Measurements from ENCODE around the gene CDCA8.

The CDCA8 gene

DNA sequence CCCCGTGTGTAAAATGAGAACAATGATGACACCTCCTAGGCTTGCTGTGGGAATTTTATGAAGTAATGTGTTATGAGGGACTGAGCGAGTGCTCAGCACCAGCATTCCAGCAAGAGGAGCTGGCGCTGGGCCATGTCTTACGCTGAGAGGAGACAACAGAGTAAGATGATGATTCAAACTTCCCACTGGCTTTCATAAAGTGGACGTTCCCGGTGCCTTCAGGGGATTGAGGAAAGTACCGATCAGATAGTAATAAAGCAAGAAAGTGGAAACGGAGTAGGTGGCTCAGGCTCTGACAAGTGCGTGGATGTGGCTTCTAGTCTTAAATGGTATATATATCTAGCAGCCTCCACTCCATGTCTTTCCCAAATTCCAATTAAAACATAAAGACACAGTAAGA lies 48.8 kb downstream of the CDCA8 start:
- no peak for DNase-seq

GRCh38 chr1:37741662-37742061 lies 49.3 kb downstream of the CDCA8 start:
- DNase-seq, result no peak

DNA sequence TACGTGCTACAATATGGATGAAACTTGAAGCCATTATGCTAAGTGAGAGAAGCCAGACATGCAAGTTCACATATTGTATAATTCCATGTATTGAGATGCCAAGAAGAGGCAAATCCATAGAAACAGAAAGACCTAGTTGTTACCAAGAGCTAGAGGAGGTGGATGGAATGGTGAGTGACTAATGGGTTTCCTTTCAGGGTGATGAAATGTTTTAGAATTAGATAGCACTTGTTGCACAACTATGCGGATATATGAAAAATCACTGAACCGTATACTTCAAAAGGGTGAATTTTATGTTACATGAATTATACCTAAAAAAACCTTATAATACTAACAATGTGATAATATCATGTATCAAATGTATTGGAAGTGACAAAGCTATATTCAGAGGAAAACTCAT lies 54.5 kb downstream of the CDCA8 start:
- DNase-seq, result no peak

DNA sequence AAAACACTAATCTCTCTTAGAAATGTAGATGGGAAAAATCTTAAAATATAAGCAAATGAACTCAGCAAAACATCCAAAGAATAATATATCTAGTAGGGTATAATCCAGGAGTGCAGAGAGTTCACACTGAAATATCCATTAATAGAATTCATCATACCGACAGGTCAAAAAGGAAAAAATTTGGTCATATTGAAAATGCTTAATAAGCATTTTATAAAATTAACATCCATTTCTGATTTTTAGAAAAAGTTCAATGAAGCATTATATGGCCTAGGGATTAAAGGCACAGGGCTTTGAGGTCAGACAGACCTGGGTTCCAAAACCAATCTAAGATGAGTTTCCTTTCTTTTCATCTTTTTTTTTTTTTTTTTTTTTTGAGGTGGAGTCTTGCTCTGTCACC lies 56.2 kb downstream of the CDCA8 start:
- DNase-seq, result no peak

GRCh38 chr1:37752213-37752582 lies 59.9 kb downstream of the CDCA8 start:
- DNase-seq, result no peak

DNA sequence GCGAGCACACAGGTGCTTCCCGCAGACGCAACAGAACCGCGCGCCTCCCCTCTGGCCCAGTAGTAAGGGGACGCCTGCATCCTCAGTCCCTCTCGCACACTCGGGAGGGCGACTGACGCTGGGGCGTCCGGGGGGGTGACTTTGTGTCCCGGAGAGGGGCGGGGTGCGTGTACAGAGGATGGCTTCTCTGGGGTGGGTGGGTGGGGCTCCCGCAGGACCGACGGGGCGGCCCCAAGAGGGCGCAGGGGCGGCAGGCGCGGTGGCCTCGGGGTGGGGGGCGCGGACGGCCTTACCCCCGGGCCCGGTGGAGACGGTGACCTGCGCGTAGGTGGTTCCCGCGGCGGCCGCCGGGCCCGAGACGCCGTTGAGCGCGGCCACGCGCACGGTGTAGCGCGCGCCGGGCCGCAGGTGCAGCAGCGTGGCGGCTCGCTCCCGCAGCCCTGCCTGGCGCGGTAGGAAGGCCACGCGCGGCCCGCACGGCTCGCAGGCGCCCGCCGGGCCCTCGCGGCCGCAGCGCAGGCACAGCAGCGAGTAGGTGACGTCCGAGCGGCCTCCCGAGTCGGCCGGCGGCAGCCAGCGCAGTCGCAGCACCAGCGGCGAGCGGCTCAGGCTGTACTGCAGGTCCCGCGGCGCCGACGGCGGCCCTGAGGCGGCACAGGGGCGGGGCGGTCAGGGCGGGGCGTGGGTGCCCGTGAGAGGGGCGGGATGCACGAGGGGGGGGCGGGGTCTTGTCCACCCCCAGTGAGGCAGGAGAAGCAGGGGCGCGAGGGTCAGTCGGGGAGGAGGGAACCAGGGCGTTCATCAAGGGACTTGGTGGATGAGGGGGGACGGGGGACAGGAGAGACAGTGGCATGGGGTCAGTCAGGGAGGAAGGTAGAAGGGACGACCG lies 60.5 kb downstream of the CDCA8 start:
- peak in 1 of 2 experiments; percentile 17 for DNase-seq

DNA sequence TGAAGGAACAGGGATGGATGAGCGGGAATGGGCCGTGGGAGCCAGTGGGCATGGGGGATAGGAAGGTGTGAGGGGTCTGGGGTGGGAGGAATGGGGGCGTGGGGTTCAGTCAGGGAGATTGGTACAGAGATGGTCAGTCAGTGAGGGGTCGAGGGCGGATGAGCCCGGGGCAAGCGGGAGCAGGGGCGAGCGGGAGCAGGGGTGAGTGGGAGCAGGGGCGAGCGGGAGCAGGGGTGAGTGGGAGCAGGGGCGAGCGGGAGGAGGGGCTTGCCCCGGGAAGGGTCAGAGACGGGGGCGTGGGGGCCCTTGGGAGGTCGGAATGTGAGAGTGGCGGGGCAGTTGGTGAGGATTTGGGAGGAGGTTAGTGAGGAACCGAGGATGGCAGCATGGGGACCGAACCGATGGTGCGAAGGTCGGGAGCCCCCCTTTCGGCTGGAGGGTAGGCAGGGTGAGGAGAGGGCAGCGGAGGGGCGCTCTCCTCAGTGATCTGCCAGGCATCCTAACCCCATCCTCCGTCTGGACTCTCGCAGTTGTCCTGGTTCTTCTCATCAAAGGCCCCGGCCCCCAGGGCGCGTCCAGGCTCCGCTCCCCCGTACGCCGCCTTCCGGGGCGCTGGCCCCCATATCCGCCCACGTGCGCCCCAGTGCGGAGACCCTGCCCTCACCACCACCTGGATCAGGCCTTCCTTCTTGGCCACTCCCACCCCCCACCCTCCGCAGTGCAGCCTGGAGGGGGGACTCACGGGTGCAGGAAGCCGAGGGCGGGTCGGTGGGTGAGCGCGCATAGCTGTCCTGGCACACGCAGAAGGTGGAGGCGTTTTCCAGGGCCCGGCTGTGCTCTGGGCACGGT lies 61.4 kb downstream of the CDCA8 start:
- DNase-seq, result no peak

DNA sequence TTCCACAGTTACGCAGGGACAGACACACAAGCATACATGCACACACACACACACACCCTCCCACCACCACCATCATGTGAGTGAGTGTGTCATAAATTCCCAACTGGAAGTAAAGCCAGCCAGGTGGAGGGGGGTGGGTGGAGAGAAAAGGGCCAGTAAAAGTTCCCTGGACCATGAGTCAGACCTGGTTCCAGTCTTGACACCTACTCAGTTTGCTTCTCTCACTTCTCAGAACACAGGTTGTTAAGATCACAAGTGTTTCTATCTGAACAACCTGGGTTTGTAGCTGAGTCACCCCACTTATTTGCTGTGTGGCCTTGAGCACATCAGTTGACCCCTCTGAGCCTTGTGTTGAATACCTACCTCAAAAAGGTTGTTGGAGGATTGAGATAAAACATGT lies 63.0 kb downstream of the CDCA8 start:
- no peak for DNase-seq

DNA sequence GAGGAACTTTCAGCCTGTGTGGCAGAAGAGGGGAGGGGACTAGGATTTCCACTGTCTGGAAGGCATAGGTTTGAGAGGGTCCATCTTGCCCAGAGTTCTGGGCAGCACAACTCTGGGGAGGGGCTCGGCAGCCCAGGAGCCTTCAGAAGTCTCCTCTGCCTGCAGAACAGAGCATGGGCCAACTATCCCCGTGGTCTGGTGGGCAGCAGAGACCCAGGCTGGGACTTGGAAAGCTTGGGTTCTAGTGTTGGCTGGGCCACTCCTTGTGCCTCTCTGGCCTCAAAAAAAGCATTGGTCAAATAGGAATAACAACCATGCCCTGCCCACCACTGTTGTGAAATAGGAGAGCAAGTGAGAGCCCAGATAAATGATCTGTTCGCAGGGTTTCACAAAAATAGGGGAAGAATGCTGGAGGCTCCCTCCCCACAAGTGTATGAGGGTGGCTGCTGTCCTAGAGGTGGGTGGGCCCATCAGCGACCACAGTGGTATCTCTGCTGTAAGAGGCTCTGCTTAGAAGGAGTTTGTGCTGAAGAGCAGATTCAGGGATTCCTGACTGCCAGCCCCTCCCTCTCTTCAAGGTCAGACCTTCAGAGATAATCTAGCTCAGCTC lies 63.7 kb downstream of the CDCA8 start:
- no peak for DNase-seq

Measured in SW 1271 (cell line).